GM19328 (cell line): ENCODE measurements around the gene ADCY3.

ENCODE experiments used
- ATAC-seq: cut with Tn5 transposase; IDR thresholded peaks from one replicate; pipeline ENCODE4 v1.9.1; 2021; ENCODE audit warnings: mild to moderate bottlenecking, moderate library complexity; ENCODE audit not compliant: unreplicated experiment

The ADCY3 gene

DNA sequence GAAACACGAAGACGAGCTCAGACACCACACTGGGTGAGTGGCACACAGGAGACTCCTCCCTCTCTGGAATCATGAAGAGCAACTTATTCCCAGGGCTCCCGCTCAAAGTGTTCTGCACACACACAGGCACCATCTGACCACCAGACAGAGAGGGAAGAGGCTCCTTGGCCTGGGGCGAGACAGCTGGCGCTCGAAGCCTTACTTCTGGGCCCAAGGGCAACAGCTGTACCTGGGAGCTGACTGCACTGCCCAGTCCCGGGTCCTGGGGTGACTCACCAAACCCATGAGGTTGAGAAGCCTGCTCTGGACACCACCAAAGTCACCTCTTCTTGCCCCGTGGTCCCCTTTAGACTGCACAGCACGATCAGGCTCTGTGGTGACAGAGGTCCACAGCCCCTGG is 42.4 kb downstream of the ADCY3 start:
- ATAC-seq = no peak

DNA sequence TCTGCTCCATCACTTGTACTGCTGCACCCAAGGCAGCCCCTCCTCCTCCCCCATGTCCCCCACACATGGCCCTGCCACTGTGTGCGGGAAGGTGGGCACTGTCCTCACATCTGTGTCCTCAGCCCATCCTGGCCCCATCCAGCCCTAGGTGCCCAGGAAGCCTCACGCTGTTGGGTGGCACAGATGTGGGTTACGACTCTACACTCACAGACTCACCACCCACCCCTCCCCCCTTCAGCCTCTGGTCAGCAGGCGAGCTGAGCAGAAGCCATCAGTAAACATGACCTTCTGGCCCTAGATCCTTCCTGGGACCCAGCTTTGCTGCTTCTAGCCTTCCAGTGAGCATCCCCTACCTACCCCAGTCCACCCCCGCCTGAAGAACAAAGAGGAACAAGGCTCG is 43.0 kb downstream of the ADCY3 start:
- no peak for ATAC-seq

DNA sequence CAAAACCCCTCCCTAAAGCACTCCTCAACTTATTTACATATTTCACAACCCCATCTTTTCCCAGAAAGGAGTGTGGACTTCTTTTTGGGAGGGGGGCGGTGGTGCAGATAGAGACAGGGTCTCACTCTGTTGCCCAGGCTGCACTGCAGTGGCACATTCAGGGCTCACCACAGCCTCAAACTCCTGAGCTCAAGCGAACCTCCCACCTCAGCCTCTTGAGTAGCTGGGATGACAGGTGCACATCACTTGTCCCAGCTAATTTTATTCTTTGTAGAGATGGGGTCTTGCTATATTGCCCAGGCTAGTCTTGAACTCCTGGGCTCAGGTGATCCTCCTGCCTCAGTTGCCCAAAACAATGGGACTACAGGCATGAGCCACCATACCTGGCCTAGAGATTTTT is 44.1 kb downstream of the ADCY3 start:
- no peak for ATAC-seq

DNA sequence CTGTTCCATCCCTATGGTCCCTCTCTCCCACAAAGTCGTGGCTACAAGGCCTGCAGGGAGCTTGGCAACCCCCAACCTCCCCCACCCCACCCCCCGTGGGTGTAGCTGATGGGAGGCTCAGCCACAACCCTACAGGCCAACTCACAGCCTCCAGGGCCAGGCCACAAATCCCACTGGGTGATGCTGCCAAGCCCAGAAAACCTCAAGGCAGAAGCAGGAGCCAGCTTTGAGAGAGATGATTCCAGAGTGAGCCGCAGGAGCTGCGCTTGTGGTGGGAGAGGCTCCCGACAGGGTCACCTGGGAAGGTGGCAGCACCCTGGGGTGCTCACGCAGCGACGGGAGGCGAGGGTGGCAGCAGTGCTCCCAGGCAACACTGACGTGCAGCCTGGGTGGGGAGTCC is 44.8 kb downstream of the ADCY3 start:
- ATAC-seq = no peak

DNA sequence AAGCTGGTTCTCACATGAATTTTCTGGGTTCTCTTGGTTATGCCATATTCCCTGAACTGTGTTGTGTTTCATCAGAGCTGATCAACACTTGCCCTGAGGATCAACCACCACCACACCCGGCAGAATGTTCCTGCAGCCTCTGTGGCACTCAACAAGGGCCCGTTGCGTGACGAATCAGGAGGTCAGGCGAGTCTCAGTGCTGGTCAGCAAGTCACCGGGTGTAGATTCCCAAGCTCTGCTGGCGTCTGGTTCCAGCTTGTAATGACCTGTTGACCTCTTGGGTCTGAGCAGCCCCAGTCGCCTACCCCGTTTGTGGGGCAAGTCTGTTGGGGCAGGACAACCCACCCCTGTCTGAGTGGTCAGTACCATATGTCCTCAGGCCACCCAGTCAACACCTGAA is 46.0 kb downstream of the ADCY3 start:
- ATAC-seq = no peak

DNA sequence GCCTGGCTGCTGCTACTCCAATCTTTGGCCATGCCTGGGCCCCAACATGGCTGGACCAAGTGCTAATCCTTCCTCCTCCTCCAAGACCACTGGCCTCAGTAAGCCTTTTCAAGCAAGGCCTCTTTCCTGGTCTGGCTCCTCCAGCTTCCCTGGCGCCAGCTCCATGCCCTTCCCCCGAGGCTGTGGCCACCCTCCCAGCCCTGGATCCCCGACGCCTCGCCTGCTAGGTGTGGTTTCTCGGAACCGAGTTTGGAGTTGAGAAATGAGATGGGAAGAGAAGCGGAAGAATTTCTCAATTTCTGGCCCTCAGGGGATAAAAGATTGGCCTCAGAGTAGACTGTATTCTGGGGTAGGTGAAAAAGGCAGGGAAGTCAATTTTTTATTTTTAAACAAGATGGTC is 46.4 kb downstream of the ADCY3 start:
- ATAC-seq = no peak

DNA sequence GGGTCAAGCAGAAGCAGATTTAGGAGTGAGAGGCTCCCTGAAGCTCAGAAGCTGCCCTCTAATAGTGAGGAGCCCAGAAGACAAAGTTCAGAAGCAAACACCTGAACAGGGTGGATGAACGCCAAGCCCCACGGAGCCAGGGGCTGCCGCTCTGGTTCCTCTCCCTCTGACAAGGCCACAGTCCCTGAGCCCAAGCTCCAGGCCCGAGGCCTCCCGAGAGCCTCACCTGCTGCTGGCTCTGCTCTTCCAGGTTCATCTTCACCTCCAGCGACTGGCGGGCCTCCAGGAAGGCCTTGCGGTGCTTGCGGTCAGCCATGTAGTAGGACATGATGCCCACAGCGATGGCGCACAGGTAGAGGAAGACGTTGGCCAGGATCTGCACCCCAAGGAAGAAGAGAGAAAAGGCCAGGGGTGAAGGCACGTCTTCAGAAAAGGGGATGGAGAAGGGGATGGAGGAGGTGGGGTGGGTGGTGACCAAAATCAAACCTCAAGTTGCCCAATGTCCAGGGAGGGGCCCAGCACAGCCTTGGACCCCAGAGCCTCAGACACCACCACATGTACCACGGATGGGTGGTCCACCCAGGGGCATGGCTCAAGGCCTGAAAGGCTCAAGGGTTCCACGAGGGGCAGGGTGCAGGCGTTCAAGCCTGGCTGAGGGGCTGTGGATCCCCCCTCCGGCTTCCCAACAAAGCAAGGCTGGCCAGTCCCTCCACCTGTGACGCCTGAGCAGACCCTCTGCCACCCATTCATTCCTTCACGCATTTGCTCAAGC is 47.5 kb downstream of the ADCY3 start:
- no peak for ATAC-seq

DNA sequence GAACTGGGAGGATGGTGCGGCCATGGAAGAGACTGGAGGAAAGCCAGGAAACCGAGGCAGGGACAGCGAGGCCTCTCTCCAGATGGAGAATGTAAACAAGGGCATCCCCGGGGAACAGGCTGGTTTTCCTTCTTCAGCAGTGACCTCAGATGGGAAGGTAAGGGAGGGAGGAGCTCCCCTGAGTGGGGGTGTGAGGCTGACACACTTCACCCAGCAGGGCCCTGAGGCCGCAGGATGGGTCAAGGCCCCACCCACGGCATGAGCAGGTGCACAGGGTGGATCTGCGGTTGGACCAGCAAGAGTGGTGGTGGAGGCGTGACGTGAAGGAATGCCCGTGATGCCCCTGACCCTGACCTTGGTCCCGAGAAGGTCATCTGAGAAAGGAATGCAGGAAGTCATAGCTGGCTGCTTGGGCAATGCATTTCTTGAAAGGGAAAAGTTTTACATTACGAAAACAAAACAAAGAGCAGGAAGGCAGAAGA is 48.1 kb downstream of the ADCY3 start:
- ATAC-seq = no peak

DNA sequence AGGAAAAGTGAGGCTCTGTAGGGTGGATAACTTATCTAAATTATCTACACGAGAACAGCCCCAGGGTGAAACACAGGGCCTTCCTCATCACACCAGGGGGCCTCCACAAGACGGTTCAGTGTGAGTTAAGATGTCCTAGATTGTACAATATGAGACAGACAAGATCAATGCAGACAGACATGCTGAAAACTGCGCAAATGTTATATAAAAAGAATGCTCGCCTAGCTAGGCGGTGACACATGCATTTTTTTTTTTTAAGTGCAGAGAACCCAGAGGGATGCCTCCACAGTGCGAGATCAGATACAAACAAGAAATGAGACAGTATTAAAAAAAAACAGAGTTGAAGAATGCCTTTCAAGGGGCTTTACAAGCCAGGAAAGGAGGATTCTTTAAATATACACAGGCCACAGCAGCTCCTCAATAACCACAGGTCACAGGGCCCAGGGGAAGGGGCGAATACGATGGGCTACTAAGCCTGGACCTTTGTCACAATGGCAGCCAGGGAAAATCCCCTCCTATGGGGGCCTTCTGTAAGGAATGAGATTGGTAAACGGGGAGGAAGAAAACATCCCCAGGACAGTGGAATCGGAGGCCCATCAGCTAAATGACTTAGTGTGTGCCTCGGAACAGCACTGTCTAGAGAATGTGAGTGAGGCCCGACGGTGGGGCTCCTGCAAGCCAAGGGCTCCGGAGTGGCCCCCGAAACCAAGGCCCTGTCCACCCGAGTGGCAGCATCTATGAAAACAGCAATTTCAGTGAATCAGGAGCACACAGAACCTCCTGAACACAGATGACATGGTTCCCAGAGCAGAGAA is 48.9 kb downstream of the ADCY3 start:
- no peak for ATAC-seq

DNA sequence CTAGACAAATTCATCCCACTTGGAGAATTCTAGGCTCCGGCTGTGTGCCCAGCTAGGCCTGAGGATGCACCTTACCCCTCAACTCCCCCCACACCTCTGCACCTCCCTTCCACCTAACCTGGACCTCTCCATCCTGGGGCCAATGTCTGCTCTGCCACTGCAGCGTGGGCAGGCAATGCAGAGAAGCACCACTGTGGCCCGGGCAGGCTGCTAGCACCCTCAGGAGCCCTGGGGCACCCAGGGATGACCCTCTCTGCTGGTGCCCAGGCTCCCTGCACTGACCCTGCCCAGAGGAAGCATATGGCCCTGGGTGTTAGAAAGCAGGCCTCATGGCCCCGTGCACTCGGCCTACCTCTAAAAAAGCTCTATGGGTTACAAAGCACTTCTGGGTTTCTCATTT is 49.6 kb downstream of the ADCY3 start:
- no peak for ATAC-seq

DNA sequence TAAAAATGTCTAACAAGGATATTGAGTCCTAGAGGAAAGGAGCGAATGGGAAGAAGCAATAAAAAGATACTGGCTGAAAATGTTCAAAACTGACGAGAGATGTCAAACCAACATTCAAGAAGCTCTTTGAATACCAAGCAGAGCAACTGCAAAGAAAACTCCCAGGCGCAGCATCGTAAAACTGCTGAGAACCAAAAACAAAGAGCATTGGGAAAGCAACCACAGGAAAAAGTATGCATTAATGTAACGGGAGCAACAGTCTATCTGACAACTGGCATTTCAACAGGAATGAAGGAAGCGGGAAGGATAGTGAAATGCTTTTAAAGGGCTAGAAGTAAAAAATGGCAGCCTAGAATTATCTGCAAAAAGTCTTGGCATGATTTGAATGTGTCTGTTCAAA is 53.1 kb downstream of the ADCY3 start:
- ATAC-seq = no peak

DNA sequence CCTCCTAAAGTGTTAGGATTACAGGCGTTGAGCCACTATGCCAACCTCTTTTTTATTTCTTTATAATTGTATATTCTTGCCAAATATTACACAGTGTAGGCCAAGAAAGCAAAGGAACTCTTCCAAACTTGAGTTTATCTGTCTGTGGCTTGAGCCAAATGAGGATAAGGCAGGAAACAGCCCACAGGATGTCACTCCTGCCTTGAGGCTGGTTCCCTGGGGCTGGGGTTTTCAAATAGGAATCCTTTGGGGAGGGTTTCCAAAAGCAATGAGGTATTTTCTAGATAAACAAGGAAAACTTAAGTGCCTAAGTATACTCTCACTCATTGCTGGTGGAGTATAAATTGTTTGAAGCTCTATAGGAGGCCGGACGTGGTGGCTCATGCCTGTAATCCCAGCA is 56.4 kb downstream of the ADCY3 start:
- no peak for ATAC-seq

DNA sequence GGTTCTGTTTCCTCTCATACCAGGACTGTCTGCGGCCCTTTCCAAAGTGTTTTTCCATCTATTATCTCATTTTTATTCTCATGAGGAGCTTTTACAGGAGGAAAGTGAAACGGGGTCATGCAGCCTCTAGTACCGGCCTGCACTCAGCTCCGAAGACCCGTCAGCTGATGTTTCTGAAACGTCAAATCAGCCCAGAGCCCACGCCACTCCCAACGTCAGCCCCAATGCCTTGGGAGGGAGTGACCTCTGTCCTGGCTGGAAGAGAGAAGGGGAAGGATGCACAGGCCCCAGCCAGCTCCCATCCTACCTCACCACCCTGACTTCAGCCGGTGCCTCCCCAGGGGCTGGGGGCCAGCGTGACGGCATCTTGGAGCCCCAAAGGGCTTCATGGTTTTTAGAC is 58.5 kb downstream of the ADCY3 start:
- no peak for ATAC-seq

DNA sequence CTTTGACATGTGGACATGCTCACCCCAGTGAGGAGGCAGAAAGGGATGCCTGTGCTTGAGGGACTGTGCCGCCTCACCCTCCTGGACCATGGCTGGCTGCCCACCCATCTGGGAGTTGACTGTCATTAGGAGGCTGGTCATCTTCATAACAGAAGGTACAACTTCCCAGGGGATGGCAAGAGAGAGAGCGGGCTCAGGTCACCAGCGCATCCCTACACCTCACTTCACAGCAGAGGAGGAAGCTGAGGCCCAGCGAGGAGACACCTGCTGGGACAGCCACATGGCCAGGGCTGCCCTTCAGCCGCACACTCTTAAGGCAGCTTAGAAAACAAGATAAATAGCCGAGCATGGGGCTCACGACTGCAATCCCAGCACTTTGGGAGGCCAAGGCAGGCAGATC is 59.4 kb downstream of the ADCY3 start:
- ATAC-seq = no peak

DNA sequence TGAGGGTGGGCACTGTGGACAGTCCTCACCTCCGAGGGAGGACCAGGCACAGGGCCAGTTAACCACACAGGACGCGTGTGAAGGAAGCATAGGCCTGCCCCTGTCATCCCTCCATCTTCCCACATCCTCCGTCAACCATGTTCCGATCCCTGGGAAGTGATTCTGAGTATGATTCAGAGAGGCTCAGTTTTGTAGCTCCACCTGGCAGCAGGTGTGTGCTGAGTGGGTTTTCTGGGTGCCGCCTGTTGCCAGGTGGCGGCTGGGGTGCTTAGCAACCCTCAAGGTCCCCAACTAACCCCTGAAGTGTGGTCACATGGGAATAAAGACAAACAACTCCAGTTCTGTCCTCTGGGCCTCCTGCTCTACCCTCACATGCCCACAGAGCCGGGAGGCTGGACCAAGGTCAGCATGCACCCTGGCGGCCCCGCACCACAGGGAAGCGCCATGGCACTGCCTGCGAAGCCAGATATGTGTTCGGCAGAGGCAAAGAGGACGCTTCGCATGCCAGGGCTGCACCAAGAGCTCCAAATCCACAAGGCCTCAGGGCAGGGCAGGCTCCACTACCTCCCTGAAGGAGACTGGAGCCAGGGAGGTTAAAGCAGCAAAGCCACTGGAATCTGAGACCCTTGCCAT is 60.0 kb downstream of the ADCY3 start:
- ATAC-seq = no peak

DNA sequence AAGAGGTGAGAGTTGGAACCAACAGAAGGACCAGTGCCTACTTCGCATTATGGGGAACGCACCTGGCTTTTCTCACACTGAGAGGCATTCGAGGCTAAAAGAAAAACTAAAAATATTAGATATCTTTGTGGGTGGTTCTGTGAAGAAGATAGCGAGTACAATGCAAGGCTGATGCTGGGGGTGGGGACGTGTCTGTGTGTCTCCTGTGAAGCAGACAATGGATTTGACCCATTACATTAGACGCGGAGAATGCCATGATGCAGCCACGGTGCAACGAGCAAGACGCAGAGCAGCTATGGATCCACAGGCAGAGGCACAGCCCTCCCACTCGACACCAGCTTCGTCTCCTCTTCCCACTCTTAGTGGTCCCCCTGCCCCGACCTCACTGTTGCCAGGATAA is 61.0 kb downstream of the ADCY3 start:
- ATAC-seq = no peak

DNA sequence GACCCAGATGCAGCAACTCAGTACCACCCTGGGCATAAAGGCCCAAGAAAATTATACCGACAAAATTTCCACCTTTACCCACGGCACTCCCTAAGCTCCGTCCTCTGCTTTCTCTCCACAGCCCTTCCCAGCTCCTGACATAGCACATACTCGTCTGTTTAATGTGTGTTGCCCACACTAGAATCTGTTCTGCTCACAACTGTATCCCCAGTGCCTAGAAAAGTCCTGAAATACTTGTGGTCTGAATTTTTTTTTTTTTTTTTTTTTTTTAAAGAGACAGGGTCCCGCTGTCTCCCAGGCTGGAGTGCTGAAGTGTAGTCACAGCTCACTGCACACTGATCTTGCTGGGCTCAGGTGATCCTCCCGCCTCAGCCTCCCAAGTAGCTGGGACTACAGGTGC is 62.3 kb downstream of the ADCY3 start:
- ATAC-seq = no peak

DNA sequence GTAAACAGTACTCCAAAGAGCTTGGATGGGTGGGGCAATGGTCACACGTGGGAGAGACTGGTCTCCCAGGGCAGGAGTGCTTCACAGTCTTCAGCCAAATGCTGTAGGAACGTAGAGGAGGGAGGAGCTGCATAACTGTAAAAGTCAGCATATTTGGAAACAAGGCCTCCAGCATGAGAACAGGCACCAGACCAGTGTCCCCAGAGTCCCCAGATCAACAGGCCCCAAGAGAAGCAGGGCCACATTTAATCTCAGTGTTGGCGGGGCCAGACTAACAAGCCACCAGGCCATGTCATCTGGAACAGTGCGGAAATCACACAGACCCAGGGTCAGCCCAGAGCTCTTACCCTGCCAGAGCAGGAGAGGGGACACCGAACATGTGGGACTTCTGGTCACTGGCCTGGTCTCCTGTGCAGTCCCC is 63.2 kb downstream of the ADCY3 start:
- ATAC-seq = no peak

DNA sequence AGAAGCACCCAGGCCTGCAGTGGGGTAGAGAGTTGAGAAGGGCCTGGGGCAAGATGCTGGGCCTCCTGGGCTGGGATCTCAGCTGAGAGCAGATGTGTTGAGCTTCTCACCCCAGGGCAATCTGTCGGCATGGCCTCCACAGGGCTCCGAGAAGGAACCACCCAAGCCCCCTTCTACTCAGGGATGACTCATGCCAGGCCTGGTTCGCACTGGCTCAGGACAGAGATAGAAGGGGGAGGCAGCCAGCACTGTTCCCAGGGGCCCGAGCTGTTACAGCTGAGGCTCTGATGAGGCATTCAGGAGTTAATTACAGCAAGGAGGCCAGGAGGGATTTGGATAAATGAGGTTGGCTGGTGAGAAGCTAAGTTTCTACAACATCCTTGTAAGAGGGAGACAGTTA is 64.3 kb downstream of the ADCY3 start:
- ATAC-seq = no peak

DNA sequence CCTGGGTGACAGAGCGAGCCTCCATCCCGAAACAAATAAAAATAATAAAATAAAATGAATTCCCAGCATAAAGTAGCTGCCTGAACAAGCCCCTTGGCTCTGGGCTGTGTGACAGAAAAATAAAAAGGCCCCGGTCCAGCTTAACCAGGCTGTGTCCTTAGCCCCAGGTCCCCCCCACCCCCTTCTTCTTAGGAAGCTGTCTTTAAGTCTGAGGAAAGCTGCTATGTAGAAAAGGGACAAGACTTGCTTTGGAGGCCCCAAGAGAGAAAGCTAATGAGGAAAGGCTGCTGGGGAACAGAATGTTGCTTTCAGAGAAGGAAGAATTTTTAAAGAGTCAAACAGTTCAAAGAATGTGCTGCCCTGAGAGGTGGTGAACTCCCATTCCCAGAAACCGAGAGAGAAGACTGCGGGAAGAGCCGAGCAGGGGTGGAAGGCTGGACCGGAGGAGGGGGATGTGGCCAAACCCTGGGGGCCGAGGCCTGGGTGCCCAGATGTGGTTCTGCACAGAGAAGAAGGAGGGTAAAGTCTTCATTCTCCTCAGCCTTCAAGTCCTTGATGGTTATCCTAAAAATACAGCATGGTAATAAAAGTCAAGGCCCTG is 64.9 kb downstream of the ADCY3 start:
- ATAC-seq = no peak

DNA sequence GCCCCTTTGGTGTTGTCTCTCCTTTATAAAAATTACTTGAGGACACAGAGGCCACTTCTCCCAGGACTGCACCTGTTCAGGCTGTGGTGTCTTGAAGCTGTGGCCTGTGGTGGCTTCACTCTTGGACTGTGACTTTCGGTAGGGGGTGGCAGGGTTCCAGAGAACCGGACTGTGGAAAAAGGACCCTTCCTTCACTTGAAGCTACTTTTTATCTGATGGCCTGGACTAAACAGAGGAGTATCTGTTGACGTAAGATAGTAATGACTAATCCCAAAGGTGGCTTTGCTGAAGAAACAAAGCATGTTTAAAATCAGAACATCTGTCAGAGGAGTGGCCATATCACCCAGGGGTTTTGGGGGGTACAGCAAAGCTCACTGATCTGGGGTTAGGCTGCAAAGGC is 66.0 kb downstream of the ADCY3 start:
- no peak for ATAC-seq
